Neutrophil (primary cell): Measurements from ENCODE around the gene SGMS1.

Source experiments
- H3K27ac ChIP-seq: fragments of 200-600 bp; sonication (generic); 2 replicates; pipeline ENCODE4 v1.5.1; 2016; ENCODE audit warnings: mild to moderate bottlenecking, moderate library complexity
- H3K27me3 ChIP-seq: fragments of 200-600 bp; sonication (generic); 2 replicates; pipeline ENCODE4 v1.6.0; 2016; ENCODE audit warnings: mild to moderate bottlenecking
- H3K36me3 ChIP-seq: fragments of 200-600 bp; sonication (generic); 2 replicates; pipeline ENCODE4 v1.5.1; 2017
- H3K4me1 ChIP-seq, 2 experiments: fragments of 200-600 bp in 1 of 2; sonication (generic) in 1 of 2; 1 replicate in 1 of 2; 2 replicates in 1 of 2; pipeline versions ENCODE4 v1.5.1 to v1.6.1; 2013 to 2016; ENCODE audit warnings: low read depth in 1 of 2, low read length in 1 of 2, mild to moderate bottlenecking in 1 of 2, moderate library complexity in 1 of 2; ENCODE audit not compliant: control insufficient read depth in 1 of 2, insufficient read depth in 1 of 2
- H3K4me3 ChIP-seq, 2 experiments: fragments of 200-600 bp in 1 of 2; sonication (generic) in 1 of 2; 1 replicate in 1 of 2; 2 replicates in 1 of 2; pipeline ENCODE4 v1.5.1; 2013 to 2016; ENCODE audit warnings: low read depth in 1 of 2, low read length in 1 of 2, mild to moderate bottlenecking in 1 of 2, moderate library complexity in 1 of 2
- H3K9me3 ChIP-seq: fragments of 200-600 bp; sonication (generic); 2 replicates; pipeline ENCODE4 v1.5.1; 2016
- CTCF ChIP-seq: fragments of 200-600 bp; sonication (generic); IDR thresholded peaks from 2 replicates; pipeline ENCODE4 v1.5.1; 2016; ENCODE audit warnings: antibody characterized with exemption

Gene SGMS1

GRCh38 chr10:50286517-50286916, 337.2 kb downstream of the SGMS1 start:
- no peak for TF ChIP-seq CTCF
- Histone ChIP-seq H3K27me3 (peaks cover 12% of the 10 kb centered on the region), H3K27ac (no peak overlapping the region)

GRCh38 chr10:50281967-50282522, 341.7 kb downstream of the SGMS1 start:
- H3K36me3 ChIP-seq = no peaks in the 10 kb centered on the region
- H3K4me1 ChIP-seq = no peaks in the 10 kb centered on the region
- no peaks in the 10 kb centered on the region for H3K9me3 ChIP-seq
- no peak for TF ChIP-seq CTCF
- no peak overlapping the region for H3K27ac ChIP-seq
- H3K27me3 ChIP-seq = peaks cover 28% of the 10 kb centered on the region
- H3K4me3 ChIP-seq = no peak overlapping the region

More at GRCh38 chr10:50286517-50286916, 337.2 kb downstream of the SGMS1 start:
- H3K4me1 ChIP-seq = no peaks in the 10 kb centered on the region
- no peaks in the 10 kb centered on the region for H3K9me3 ChIP-seq
- H3K36me3 ChIP-seq = no peaks in the 10 kb centered on the region
- H3K4me3 ChIP-seq = no peak overlapping the region

GRCh38 chr10:50281210-50281966, 342.4 kb downstream of the SGMS1 start:
- no peak for TF ChIP-seq CTCF
- no peaks in the 10 kb centered on the region for H3K4me1 ChIP-seq
- peaks cover 35% of the 10 kb centered on the region for H3K27me3 ChIP-seq
- no peak overlapping the region for H3K4me3 ChIP-seq
- no peak overlapping the region for H3K27ac ChIP-seq
- H3K9me3 ChIP-seq = no peaks in the 10 kb centered on the region
- no peaks in the 10 kb centered on the region for H3K36me3 ChIP-seq

GRCh38 chr10:50280049-50280841, 343.5 kb downstream of the SGMS1 start:
- no peaks in the 10 kb centered on the region for H3K36me3 ChIP-seq
- H3K27me3 ChIP-seq = peaks cover 38% of the 10 kb centered on the region
- no peak for TF ChIP-seq CTCF
- H3K4me1 ChIP-seq = no peaks in the 10 kb centered on the region
- no peak overlapping the region for H3K4me3 ChIP-seq
- H3K9me3 ChIP-seq = no peaks in the 10 kb centered on the region
- H3K27ac ChIP-seq = no peak overlapping the region

GRCh38 chr10:50279489-50279888, 344.3 kb downstream of the SGMS1 start:
- Histone ChIP-seq H3K36me3 (no peaks in the 10 kb centered on the region), H3K27ac (no peak overlapping the region), H3K4me1 (no peaks in the 10 kb centered on the region), H3K4me3 (no peak overlapping the region), H3K9me3 (no peaks in the 10 kb centered on the region), H3K27me3 (peaks cover 38% of the 10 kb centered on the region)
- no peak for TF ChIP-seq CTCF
